ENCODE results near the gene LDB2.

DNA sequence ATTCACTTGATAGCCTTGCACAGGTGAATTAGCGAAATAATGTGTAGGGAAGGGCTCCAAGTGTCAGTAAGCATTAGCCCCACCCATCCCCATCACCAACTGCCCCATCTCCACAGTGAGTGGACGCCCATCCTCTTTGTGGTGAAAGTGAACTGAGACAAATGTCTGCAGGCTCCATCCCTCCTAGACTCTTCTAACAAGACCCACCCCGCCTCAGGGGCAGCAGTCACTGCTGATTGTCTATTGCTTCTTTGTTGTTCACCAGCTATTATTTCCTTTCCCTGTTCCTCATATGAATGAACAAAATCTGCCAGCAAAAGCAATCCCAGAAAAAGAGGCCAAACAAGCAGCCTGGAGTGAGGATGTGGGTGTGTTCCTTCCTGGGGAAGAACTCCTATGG is 96.4 kb downstream of the LDB2 start:
- TF ChIP-seq, protein P1, sequence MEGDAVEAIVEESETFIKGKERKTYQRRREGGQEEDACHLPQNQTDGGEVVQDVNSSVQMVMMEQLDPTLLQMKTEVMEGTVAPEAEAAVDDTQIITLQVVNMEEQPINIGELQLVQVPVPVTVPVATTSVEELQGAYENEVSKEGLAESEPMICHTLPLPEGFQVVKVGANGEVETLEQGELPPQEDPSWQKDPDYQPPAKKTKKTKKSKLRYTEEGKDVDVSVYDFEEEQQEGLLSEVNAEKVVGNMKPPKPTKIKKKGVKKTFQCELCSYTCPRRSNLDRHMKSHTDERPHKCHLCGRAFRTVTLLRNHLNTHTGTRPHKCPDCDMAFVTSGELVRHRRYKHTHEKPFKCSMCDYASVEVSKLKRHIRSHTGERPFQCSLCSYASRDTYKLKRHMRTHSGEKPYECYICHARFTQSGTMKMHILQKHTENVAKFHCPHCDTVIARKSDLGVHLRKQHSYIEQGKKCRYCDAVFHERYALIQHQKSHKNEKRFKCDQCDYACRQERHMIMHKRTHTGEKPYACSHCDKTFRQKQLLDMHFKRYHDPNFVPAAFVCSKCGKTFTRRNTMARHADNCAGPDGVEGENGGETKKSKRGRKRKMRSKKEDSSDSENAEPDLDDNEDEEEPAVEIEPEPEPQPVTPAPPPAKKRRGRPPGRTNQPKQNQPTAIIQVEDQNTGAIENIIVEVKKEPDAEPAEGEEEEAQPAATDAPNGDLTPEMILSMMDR (IDR thresholded peaks at IDR 0.05): no peak
- TF ChIP-seq, protein P2, sequence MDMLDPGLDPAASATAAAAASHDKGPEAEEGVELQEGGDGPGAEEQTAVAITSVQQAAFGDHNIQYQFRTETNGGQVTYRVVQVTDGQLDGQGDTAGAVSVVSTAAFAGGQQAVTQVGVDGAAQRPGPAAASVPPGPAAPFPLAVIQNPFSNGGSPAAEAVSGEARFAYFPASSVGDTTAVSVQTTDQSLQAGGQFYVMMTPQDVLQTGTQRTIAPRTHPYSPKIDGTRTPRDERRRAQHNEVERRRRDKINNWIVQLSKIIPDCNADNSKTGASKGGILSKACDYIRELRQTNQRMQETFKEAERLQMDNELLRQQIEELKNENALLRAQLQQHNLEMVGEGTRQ (IDR thresholded peaks at IDR 0.05): no peak
- TF ChIP-seq, protein P3, sequence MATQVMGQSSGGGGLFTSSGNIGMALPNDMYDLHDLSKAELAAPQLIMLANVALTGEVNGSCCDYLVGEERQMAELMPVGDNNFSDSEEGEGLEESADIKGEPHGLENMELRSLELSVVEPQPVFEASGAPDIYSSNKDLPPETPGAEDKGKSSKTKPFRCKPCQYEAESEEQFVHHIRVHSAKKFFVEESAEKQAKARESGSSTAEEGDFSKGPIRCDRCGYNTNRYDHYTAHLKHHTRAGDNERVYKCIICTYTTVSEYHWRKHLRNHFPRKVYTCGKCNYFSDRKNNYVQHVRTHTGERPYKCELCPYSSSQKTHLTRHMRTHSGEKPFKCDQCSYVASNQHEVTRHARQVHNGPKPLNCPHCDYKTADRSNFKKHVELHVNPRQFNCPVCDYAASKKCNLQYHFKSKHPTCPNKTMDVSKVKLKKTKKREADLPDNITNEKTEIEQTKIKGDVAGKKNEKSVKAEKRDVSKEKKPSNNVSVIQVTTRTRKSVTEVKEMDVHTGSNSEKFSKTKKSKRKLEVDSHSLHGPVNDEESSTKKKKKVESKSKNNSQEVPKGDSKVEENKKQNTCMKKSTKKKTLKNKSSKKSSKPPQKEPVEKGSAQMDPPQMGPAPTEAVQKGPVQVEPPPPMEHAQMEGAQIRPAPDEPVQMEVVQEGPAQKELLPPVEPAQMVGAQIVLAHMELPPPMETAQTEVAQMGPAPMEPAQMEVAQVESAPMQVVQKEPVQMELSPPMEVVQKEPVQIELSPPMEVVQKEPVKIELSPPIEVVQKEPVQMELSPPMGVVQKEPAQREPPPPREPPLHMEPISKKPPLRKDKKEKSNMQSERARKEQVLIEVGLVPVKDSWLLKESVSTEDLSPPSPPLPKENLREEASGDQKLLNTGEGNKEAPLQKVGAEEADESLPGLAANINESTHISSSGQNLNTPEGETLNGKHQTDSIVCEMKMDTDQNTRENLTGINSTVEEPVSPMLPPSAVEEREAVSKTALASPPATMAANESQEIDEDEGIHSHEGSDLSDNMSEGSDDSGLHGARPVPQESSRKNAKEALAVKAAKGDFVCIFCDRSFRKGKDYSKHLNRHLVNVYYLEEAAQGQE (IDR thresholded peaks at IDR 0.05): no peak
- TF ChIP-seq CHD2 (IDR thresholded peaks at IDR 0.05; ENCODE audit: low read length, partially characterized antibody) (no peak), RFX5 (IDR thresholded peaks at IDR 0.05) (no peak), HDAC2 (IDR thresholded peaks at IDR 0.05) (no peak), MYC (IDR thresholded peaks at IDR 0.05; ENCODE audit: borderline replicate concordance, low read length) (no peak), FOSB (CRISPR knock-in tag; IDR thresholded peaks at IDR 0.05) (no peak), RCOR1 (IDR thresholded peaks at IDR 0.05; ENCODE audit: low read depth, low read length) (no peak), POLR2A (IDR thresholded peaks at IDR 0.05; ENCODE audit: low read length) (no peak), RAD21 (conservative IDR thresholded peaks at IDR 0.05 in 1 of 2, IDR thresholded peaks at IDR 0.05 in 1 of 2) (no peak)

Data from A549 (cell line).